ENCODE results near the gene NRXN3. TPM values are rescaled to one million over a fixed set of nuclear protein-coding genes. Genes with fewer than 3 reads are reported as not detected.
"Not testable (repeated sequence)": the region's sequence is repeated elsewhere in the genome, so short reads cannot be mapped to it uniquely, and the experiment has no call there.

NRXN3 gene
- total and polyA plus RNA-seq, 8 donors, result 0.29 to 41.1 (median 9.1) TPM

- intact Hi-C loops (cut with DNase I; ENCODE audit: low total_unique reads), result loop anchor here (10.0 kb wide), 2 partner anchors 403 to 703 kb away; no protein-coding TSS in a partner anchor
- WGBS, 5 donors, result 27 to 49% (median 30%) methylated on average over 3 to 4 of the region's 4 CpGs
- peaks cover 6 to 16% (median 10%) of the 10 kb centered on the region in 4 donors for H3K4me1 ChIP-seq
- DNase-seq, result peak in 1 of 2 donors; percentile 9
- H3K36me3 ChIP-seq, result no peaks in the 10 kb centered on the region
- no peak overlapping the region for H3K27ac ChIP-seq
- no peaks in the 10 kb centered on the region for H3K9me3 ChIP-seq
- no peak for TF ChIP-seq POLR2AphosphoS5 (IDR thresholded peaks at IDR 0.05)
- TF ChIP-seq EP300 (IDR thresholded peaks at IDR 0.05), result no peak
- no peak for TF ChIP-seq POLR2A (IDR thresholded peaks at IDR 0.05)
- no peak for TF ChIP-seq CTCF (IDR thresholded peaks at IDR 0.05)
- no peaks in the 10 kb centered on the region for H3K27me3 ChIP-seq
- H3K4me3 ChIP-seq, result no peak overlapping the region
Observed at GRCh38 chr14:78567343-78567742, 397.2 kb downstream of the NRXN3 start.

- intact Hi-C loops (cut with DNase I; ENCODE audit: low total_unique reads); H3K36me3 ChIP-seq: not testable (repeated sequence)
- 88 to 95% (median 91%) methylated on average over 3 of the region's 3 CpGs for WGBS, 5 donors
Observed at GRCh38 chr14:78573736-78574135, 403.6 kb downstream of the NRXN3 start.

GRCh38 chr14:78576437-78577166 is 406.4 kb downstream of the NRXN3 start:
- 75 to 88% (median 76%) methylated on average over 5 of the region's 5 CpGs for WGBS, 5 donors
- Histone ChIP-seq H3K4me3 (no peak overlapping the region), H3K27me3 (peaks cover 0 to 4% (median 0%) of the 10 kb centered on the region in 3 donors), H3K9me3 (peaks cover 7 to 24% (median 13%) of the 10 kb centered on the region in 4 donors), H3K4me1 (no peaks in the 10 kb centered on the region), H3K27ac (no peak overlapping the region), H3K36me3 (no peaks in the 10 kb centered on the region)
- intact Hi-C loops (cut with DNase I; ENCODE audit: low total_unique reads), result no loop called here
- TF ChIP-seq CTCF (IDR thresholded peaks at IDR 0.05) (no peak), POLR2A (IDR thresholded peaks at IDR 0.05) (no peak), POLR2AphosphoS5 (IDR thresholded peaks at IDR 0.05) (no peak), EP300 (IDR thresholded peaks at IDR 0.05) (no peak)
- DNase-seq, result no peak

More at GRCh38 chr14:78573736-78574135, 403.6 kb downstream of the NRXN3 start:
- not testable (repeated sequence) for H3K4me3 ChIP-seq, DNase-seq, H3K27me3 ChIP-seq, H3K27ac ChIP-seq, H3K4me1 ChIP-seq
- peaks cover 7 to 24% (median 13%) of the 10 kb centered on the region in 4 donors for H3K9me3 ChIP-seq

- TF ChIP-seq CTCF (IDR thresholded peaks at IDR 0.05) (no peak), POLR2AphosphoS5 (IDR thresholded peaks at IDR 0.05) (no peak), POLR2A (IDR thresholded peaks at IDR 0.05) (no peak), EP300 (IDR thresholded peaks at IDR 0.05) (no peak)
Observed at GRCh38 chr14:78581229-78581628, 411.1 kb downstream of the NRXN3 start.

GRCh38 chr14:78586681-78587080 is 416.5 kb downstream of the NRXN3 start:
- no peaks in the 10 kb centered on the region for H3K36me3 ChIP-seq
- TF ChIP-seq CTCF (IDR thresholded peaks at IDR 0.05) (no peak), EP300 (IDR thresholded peaks at IDR 0.05) (no peak), POLR2AphosphoS5 (IDR thresholded peaks at IDR 0.05) (no peak), POLR2A (IDR thresholded peaks at IDR 0.05) (no peak)
- H3K4me3 ChIP-seq, result no peak overlapping the region
- H3K27me3 ChIP-seq, result no peaks in the 10 kb centered on the region
- no peaks in the 10 kb centered on the region for H3K9me3 ChIP-seq
- no peak for DNase-seq
- no peaks in the 10 kb centered on the region for H3K4me1 ChIP-seq
- H3K27ac ChIP-seq, result no peak overlapping the region
- intact Hi-C loops (cut with DNase I; ENCODE audit: low total_unique reads), result no loop called here
- WGBS, 5 donors, result 34 to 61% (median 48%) methylated on average over 6 of the region's 6 CpGs

More at GRCh38 chr14:78581229-78581628, 411.1 kb downstream of the NRXN3 start:
- H3K36me3 ChIP-seq, result no peaks in the 10 kb centered on the region
- DNase-seq, result no peak
- no peaks in the 10 kb centered on the region for H3K27me3 ChIP-seq
- no peaks in the 10 kb centered on the region for H3K4me1 ChIP-seq
- H3K9me3 ChIP-seq, result no peaks in the 10 kb centered on the region
- no peak overlapping the region for H3K27ac ChIP-seq
- WGBS, 5 donors, result 30 to 38% (median 34%) methylated on average over 5 of the region's 5 CpGs
- no peak overlapping the region for H3K4me3 ChIP-seq
- intact Hi-C loops (cut with DNase I; ENCODE audit: low total_unique reads), result no loop called here

All from stomach (tissue), 9 donors.